HG03442 (cell line): ENCODE data around the gene CLIC3.

Experiments used
- ATAC-seq: cut with Tn5 transposase; IDR thresholded peaks from one replicate; pipeline ENCODE4 v1.9.1; 2021; ENCODE audit warnings: mild to moderate bottlenecking, moderate library complexity; ENCODE audit not compliant: unreplicated experiment

The CLIC3 gene

GRCh38 chr9:137018761-137019559 is 22.6 kb upstream of the CLIC3 start:
- ATAC-seq, result no peak

DNA sequence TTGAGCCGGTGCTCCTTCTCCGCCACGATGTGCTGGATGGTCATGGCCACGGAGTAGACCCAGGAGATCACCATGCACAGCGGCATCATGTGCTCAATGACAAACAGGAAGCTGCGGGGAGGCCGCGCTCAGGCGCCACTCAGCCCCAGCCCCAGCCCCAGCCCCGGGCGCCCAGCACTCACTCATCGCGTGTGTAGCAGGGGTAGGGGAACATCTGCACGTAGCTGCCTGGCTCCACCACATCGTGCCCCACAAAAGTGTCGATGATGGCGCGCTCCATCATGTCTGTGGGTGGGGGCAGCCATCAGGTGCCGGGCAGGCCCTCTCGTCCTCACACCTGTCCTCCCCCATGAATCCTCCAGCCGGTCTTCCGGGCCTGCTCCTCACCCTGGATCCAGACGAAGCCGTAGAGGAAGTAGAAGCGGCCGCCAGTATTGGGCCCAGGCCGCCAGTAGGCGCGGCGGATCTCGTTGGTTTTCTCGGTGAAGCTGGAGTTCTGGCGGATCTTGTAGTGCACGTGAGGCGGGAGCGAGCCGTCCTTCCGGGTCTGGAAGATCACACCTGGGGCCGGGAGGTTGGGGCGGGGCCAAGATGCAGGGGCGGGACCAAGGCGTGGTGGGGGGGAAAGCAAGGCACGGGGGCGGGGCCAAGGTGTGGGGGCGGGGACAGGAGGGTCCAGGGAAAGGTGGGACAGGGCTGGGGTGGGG is 21.6 kb upstream of the CLIC3 start:
- ATAC-seq, result no peak

DNA sequence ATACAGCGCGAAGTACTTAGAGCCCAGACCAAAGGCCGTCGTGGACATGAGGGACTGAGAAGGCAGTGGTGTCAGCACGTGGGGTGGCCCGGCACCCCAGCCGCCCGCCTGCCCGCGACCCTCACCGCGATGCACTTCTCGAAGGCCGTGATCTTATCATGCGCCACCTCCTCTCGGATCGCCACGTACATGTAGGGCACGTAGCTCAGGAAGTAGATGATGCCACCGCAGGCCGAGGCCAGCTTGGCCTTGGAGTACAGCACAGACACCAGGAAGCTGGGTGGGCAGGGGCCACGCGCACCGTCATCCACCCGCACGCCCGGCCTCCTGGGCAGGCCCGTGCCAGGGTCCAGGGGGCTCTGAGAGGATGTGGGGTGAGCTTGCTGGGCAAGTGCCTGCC is 20.7 kb upstream of the CLIC3 start:
- no peak for ATAC-seq

DNA sequence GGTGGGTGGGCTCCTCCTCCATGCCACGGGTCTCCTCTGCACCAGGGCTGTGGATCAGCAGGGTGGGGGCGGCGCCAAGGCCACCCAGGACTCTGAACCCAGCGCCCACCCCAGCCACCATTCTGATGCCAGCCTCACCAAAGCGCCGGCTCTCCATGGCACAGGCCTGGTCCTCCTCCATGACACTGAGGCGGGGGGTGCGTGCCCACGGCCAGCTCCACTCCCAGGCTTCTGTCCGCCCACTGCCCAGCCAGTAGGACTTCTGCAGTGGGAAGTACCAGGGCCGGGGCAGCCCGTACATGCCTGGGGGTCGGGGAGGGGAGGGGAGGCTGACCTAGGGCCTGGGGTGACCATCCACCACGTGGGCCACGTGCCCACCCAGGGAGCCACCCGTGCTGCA is 20.1 kb upstream of the CLIC3 start:
- ATAC-seq, result no peak

DNA sequence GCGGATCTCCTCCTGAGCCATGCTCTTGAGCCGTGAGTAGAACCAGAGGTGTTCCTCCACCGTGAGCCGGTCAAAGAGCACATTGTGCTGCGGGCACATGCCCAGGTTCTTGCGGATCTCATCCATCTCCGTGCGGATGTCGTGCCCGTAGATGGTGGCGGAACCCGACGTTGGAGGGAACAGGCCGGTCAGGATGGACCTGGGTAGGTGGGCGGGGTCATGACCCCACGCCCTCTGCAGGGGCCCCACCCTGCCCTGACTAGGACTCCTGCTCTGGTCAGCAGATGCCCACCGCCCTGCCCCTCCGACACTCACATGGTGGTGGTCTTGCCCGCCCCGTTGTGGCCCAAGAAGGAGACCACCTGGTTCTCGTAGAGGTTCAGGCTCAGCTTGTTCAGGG is 19.6 kb upstream of the CLIC3 start:
- no peak for ATAC-seq

DNA sequence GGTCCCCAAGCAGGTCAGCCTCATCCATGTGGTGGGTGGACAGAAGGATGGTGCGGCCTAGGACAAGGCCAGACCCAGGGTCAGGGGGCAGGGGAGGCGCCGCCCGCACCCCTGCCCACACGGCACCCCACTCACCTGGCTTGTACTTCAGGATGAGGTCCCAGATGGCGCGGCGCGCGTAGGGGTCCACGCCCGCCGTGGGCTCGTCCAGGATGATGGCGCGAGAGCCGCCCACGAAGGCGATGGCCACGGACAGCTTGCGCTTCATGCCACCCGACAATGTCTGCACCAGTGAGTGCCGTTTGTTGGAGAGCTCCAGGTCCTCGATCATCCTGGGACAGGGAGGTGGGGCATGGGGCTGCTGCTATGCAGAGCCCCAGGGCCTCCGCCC is 19.2 kb upstream of the CLIC3 start:
- ATAC-seq, result no peak

- ATAC-seq, result no peak
Observed at GRCh38 chr9:137014776-137015539, 18.6 kb upstream of the CLIC3 start.

DNA sequence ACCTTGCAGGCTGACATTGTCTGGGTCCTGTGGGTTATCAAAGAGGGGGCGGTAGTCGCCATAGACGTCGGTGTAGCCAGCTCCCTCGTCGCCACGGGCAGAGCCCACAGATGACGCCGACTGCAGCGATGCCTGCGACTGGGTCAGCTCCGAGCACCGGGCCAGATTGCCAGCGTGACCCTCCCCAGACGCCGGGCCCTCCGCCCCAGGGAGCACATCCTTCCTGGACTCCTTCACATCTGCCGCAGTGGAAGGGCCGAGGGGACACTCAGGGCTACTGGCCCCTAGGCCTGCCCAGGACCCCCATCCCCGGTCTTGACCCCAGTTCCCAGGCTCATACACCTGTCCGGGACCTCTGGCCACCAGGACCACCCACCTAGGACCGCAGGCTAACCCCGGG is 17.8 kb upstream of the CLIC3 start:
- ATAC-seq, result no peak

DNA sequence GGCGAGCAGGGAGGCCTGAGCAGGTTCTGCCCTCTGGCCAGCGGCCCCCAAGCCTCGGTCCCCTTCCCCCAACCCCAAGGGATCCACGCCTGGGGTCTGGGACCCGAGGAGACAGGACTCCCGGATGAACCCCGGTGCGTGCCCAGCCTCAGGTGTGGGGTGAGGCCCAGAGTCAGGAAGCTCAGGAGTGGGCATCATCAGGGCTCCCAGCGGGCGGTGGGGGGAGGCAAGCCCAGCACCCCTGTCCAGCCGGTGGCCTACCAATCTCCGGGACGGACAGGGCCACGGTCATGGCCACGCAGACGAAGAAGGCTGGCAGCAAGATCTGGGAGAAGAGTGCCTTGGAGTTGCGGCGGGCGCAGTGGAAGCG is 17.2 kb upstream of the CLIC3 start:
- no peak for ATAC-seq

DNA sequence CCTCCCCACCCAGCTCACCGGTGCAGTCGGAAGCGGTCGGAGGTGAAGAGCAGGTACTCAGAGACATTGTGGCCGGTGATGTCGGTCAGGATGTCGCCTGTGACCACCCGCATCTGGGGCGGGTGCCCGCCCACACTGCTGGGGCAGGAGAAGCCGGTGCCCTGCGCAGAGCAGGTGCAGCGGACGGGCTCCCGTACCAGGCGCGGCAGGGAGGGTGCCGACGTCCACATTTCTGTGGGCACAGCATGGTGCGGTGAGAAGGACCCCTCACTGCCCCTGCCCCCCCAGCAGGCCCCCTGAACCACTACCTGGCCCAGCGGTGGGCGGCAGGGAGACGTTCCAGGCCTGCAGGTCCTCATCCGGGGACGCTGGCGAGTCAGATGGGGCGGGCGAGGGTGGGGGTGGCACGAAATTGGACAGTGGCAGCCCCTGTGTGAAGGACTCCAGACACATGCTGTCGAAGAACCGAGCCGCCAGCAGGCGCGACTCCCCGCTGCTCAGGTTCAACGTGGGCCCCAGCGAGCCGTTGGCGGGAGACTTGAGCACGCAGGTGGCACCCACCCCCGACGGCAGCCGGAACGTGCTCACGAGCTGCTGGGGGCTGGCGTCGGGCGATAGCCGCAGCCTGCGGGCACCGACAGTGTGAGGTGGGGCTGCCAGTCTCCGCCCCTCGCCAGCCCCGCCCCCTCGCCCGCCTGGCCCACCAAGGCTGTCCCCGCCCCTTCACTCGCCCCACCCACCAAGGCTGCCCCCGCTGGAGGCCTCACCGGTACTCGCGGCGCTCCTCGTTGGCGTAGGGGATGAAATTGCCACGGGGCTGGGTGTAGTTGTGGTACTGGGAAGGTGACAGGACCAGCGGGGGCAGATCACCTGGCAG is 16.6 kb upstream of the CLIC3 start:
- no peak for ATAC-seq

- ATAC-seq, result no peak
Observed at GRCh38 chr9:137011907-137012675, 15.7 kb upstream of the CLIC3 start.

GRCh38 chr9:137011156-137011555 is 14.8 kb upstream of the CLIC3 start:
- no peak for ATAC-seq

GRCh38 chr9:137009938-137010732 is 13.8 kb upstream of the CLIC3 start:
- no peak for ATAC-seq

DNA sequence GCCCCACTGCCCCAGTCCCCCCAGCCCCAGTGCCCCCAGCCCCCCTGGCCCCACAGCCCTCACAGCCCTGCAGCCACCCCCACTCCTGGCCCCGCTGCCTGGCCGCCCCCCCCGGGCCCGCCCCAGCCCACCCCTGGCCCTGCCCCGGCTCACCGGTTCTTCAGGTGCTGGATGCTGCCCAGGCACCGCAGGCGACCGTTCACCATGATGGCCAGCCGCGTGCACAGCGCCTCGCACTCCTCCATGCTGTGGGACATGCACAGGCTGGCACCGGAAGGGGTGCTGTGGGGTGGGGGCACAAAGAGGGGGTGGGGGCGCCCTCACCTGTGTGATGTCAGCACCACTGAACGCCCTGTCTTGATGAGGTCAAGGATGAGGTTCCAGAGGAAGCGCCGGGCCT is 12.8 kb upstream of the CLIC3 start:
- no peak for ATAC-seq

GRCh38 chr9:137008312-137008711 is 11.9 kb upstream of the CLIC3 start:
- no peak for ATAC-seq

GRCh38 chr9:137007816-137008270 is 11.5 kb upstream of the CLIC3 start:
- ATAC-seq, result no peak

GRCh38 chr9:137007108-137007815 is 10.9 kb upstream of the CLIC3 start:
- ATAC-seq, result no peak

- ATAC-seq, result no peak
Observed at GRCh38 chr9:137006116-137007003, 10.0 kb upstream of the CLIC3 start.
